MCF 10A (cell line): Measurements from ENCODE around the gene MED4. TPM values are rescaled to one million over a fixed set of nuclear protein-coding genes. Genes with fewer than 3 reads are reported as not detected.
A peak's percentile ranks its signal among the peaks of the same experiment; 100 is the strongest.

Experiments used
- BruUV-seq: library from RNA; stranded (reverse); fragments of 400-500 nt; replicated peaks from 2 replicates; lab custom pipeline; 2021; lab: Mats Ljungman, UMichigan
- CTCF ChIA-PET: fragments of 300-600 bp; sonication (Branson Sonifier 250); formaldehyde crosslinking; extraction: SDS; loops from one replicate; lab custom pipeline; 2021; ENCODE audit warnings: antibody characterized with exemption, inconsistent platforms; lab: Yijun Ruan, JAX
- POLR2A ChIA-PET: fragments of 300-600, 350-650 bp; sonication (Branson Sonifier 250); formaldehyde crosslinking; extraction: SDS; loops from one replicate; lab custom pipeline; 2020; ENCODE audit warnings: antibody characterized with exemption, inconsistent platforms; lab: Yijun Ruan, JAX
- DNase-seq: peaks from one replicate; pipeline ENCODE4 v3.0.0-alpha.2; 2018; ENCODE audit not compliant: unreplicated experiment
- H3K27ac Mint-ChIP-seq: one replicate; pipeline ENCODE4 v1.8.0; 2022; ENCODE audit warnings: mild to moderate bottlenecking, low read depth, mixed read lengths; ENCODE audit not compliant: unreplicated experiment
- H3K27me3 Mint-ChIP-seq: one replicate; pipeline ENCODE4 v1.8.0; 2022; ENCODE audit warnings: mixed read lengths; ENCODE audit not compliant: insufficient read depth, unreplicated experiment
- H3K36me3 Mint-ChIP-seq: one replicate; pipeline ENCODE4 v1.8.0; 2022; ENCODE audit warnings: mild to moderate bottlenecking, moderate library complexity, mixed read lengths; ENCODE audit not compliant: insufficient read depth, unreplicated experiment
- H3K4me1 Mint-ChIP-seq: one replicate; pipeline ENCODE4 v1.8.0; 2022; ENCODE audit warnings: mixed read lengths; ENCODE audit not compliant: insufficient read depth, unreplicated experiment
- H3K4me3 Mint-ChIP-seq: one replicate; pipeline ENCODE4 v1.8.0; 2022; ENCODE audit warnings: mild to moderate bottlenecking, moderate library complexity, mixed read lengths; ENCODE audit not compliant: unreplicated experiment
- H3K9me3 Mint-ChIP-seq: one replicate; pipeline ENCODE4 v1.8.0; 2022; ENCODE audit warnings: mixed read lengths; ENCODE audit not compliant: unreplicated experiment
- CTCF ChIP-seq: fragments of 200-600 bp; IDR thresholded peaks from one replicate; pipeline ENCODE4 v1.8.0; 2022; ENCODE audit warnings: antibody characterized with exemption, mild to moderate bottlenecking; ENCODE audit not compliant: unreplicated experiment
- intact Hi-C: fragments of 100-400 bp; cut with micrococcal nuclease; formaldehyde crosslinking; loops from 2 replicates; pipeline ENCODE4 v1.14.1; 2022
- total RNA-seq: library from RNA; stranded (reverse); gene quantifications from 2 replicates; pipeline ENCODE4 v1.2.3, GENCODE V29; 2022

Gene MED4
- total RNA-seq, 1 experiment from 2014 or later = 45.2 TPM

- Mint-ChIP-seq H3K27me3 (no peaks in the 10 kb centered on the region), H3K36me3 (peaks cover 81% of the 10 kb centered on the region), H3K4me3 (no peak overlapping the region), H3K9me3 (no peaks in the 10 kb centered on the region), H3K4me1 (no peaks in the 10 kb centered on the region), H3K27ac (no peak overlapping the region)
- intact Hi-C loops = no loop called here
- POLR2A ChIA-PET = no interaction called here
- CTCF ChIA-PET = interaction anchor here (0.7 kb wide), 1 partner anchor 10 kb away, joined by 4 read pairs; no protein-coding TSS in a partner anchor
- BruUV-seq = no TSS peak
- no peak for DNase-seq
- no peak for TF ChIP-seq CTCF
These were observed 13.2 kb downstream of the MED4 start for GRCh38 chr13:48081739-48082138.

- intact Hi-C loops = no loop called here
- Mint-ChIP-seq H3K27ac (no peak overlapping the region), H3K4me3 (no peak overlapping the region), H3K9me3 (no peaks in the 10 kb centered on the region), H3K36me3 (peaks cover 91% of the 10 kb centered on the region), H3K27me3 (no peaks in the 10 kb centered on the region), H3K4me1 (no peaks in the 10 kb centered on the region)
- DNase-seq = peak; percentile 24
- peak; percentile 24 for TF ChIP-seq CTCF
- CTCF ChIA-PET = interaction anchor here (2.1 to 2.9 kb wide), 2 partner anchors 15 to 40 kb away, joined by 6 to 8 read pairs; partner anchors contain the start of gene NUDT15
- no TSS peak for BruUV-seq
- POLR2A ChIA-PET = interaction anchor here (0.9 to 1.9 kb wide), 3 partner anchors 16 to 157 kb away, joined by 3 to 5 read pairs (median 4); no protein-coding TSS in a partner anchor
These were observed 16.6 kb downstream of the MED4 start for GRCh38 chr13:48078251-48078656.

GRCh38 chr13:48074006-48074405 is 20.9 kb downstream of the MED4 start:
- Mint-ChIP-seq H3K4me1 (no peaks in the 10 kb centered on the region), H3K4me3 (no peak overlapping the region), H3K36me3 (peaks cover 93% of the 10 kb centered on the region), H3K9me3 (no peaks in the 10 kb centered on the region), H3K27me3 (no peaks in the 10 kb centered on the region), H3K27ac (no peak overlapping the region)
- no peak for TF ChIP-seq CTCF
- intact Hi-C loops = no loop called here
- no TSS peak for BruUV-seq
- DNase-seq = no peak
- ChIA-PET CTCF (interaction anchor here (0.6 kb wide), 1 partner anchor 75 kb away, joined by 3 read pairs; no protein-coding TSS in a partner anchor), POLR2A (no interaction called here)

GRCh38 chr13:48072787-48073186 is 22.1 kb downstream of the MED4 start:
- H3K27ac Mint-ChIP-seq = peak overlapping the region; percentile 83
- no TSS peak for BruUV-seq
- TF ChIP-seq CTCF = no peak
- intact Hi-C loops = no loop called here
- DNase-seq = no peak
- H3K4me3 Mint-ChIP-seq = no peak overlapping the region
- no peaks in the 10 kb centered on the region for H3K27me3 Mint-ChIP-seq
- no peaks in the 10 kb centered on the region for H3K4me1 Mint-ChIP-seq
- ChIA-PET CTCF (no interaction called here), POLR2A (interaction anchor here (1.2 to 1.6 kb wide), 2 partner anchors 72 to 75 kb away, joined by 3 to 5 read pairs; partner anchors contain the start of gene SUCLA2)
- no peaks in the 10 kb centered on the region for H3K9me3 Mint-ChIP-seq
- H3K36me3 Mint-ChIP-seq = peaks cover 90% of the 10 kb centered on the region
